A549 treated with Hydrocortisone at 1 μM for 4 hours (cell line): ENCODE data around the gene EPHB2. TPM values are rescaled to one million over a fixed set of nuclear protein-coding genes. Genes with fewer than 3 reads are reported as not detected.

Experiments
- total RNA-seq: library from RNA; stranded (reverse); fragments of 200-300 nt; extraction: Qiagen RNA extraction; gene quantifications from 5 replicates; pipeline ENCODE4 v1.2.3, GENCODE V29; 2022

The EPHB2 gene
- total RNA-seq, result 30.2 to 41.7 TPM (median 36.7 TPM) in 5 replicates

GRCh38 chr1:22710701-22711049 is at the start of gene EPHB2:
EPHB2 (plus strand) TSS chr1:22710839; CDS start chr1:22710983, 144 bp downstream.

Other genes starting within 250 kb of the EPHB2 start
- gene EPHA8, start 147.3 kb upstream of the EPHB2 start, total RNA-seq, result 0.02 to 0.03 TPM (median 0.03 TPM) in 4 of 5 replicates, not detected in the other
- not detected in 5 replicates for gene C1QA, start 74.2 kb upstream of the EPHB2 start, total RNA-seq
- not detected in 5 replicates for gene C1QC, start 67.2 kb upstream of the EPHB2 start, total RNA-seq
- gene C1QB, start 57.6 kb upstream of the EPHB2 start, total RNA-seq, result not detected in 5 replicates